ENCODE results near the gene MRPL27. TPM values are rescaled to one million over a fixed set of nuclear protein-coding genes. Genes with fewer than 3 reads are reported as not detected.

Gene MRPL27
- total RNA-seq, 4 donors from 2014 or later = 33.6 to 58.8 (median 48.1) TPM

- intact Hi-C loops (cut with DNase I) = no loop called here
- peaks cover 22 to 73% (median 64%) of the 10 kb centered on the region in 4 donors for H3K36me3 ChIP-seq
- no peak overlapping the region for H3K27ac ChIP-seq (replicated peaks in 1 of 4)
- 100% methylated on average over 1 of the region's 9 CpGs for WGBS
- DNase-seq (ENCODE audit: extremely low spot score) = no peak
- TF ChIP-seq POLR2A (IDR thresholded peaks at IDR 0.05; ENCODE audit: low read depth) = no peak
- TF ChIP-seq CTCF (IDR thresholded peaks at IDR 0.05) = no peak
- TF ChIP-seq POLR2AphosphoS5 (IDR thresholded peaks at IDR 0.05) = no peak
- no peak for TF ChIP-seq EP300 (IDR thresholded peaks at IDR 0.05)
- H3K4me3 ChIP-seq = no peak overlapping the region
- no peaks in the 10 kb centered on the region for H3K27me3 ChIP-seq
- no peaks in the 10 kb centered on the region for H3K9me3 ChIP-seq
- peaks cover 7 to 30% (median 21%) of the 10 kb centered on the region in 4 donors for H3K4me1 ChIP-seq
These were observed 8.3 kb downstream of the MRPL27 start for GRCh38 chr17:50364715-50365114.

GRCh38 chr17:50364061-50364458 lies 8.9 kb downstream of the MRPL27 start:
- no peak for TF ChIP-seq CTCF (IDR thresholded peaks at IDR 0.05)
- no peak for DNase-seq (ENCODE audit: extremely low spot score)
- Histone ChIP-seq H3K27me3 (no peaks in the 10 kb centered on the region), H3K4me3 (no peak overlapping the region), H3K4me1 (peaks cover 7 to 30% (median 21%) of the 10 kb centered on the region in 4 donors), H3K36me3 (peaks cover 16 to 73% (median 65%) of the 10 kb centered on the region in 4 donors), H3K9me3 (no peaks in the 10 kb centered on the region), H3K27ac (replicated peaks in 1 of 4) (no peak overlapping the region)
- 63% methylated on average over 4 of the region's 4 CpGs for WGBS
- intact Hi-C loops (cut with DNase I) = no loop called here

GRCh38 chr17:50363217-50364060 lies 9.5 kb downstream of the MRPL27 start:
- Histone ChIP-seq H3K9me3 (no peaks in the 10 kb centered on the region), H3K4me1 (peaks cover 7 to 30% (median 21%) of the 10 kb centered on the region in 4 donors), H3K27ac (replicated peaks in 1 of 4) (no peak overlapping the region), H3K27me3 (no peaks in the 10 kb centered on the region), H3K36me3 (peaks cover 19 to 73% (median 64%) of the 10 kb centered on the region in 4 donors), H3K4me3 (no peak overlapping the region)
- intact Hi-C loops (cut with DNase I) = no loop called here
- no peak for DNase-seq (ENCODE audit: extremely low spot score)
- 38% methylated on average over 8 of the region's 8 CpGs for WGBS
- TF ChIP-seq POLR2A (IDR thresholded peaks at IDR 0.05; ENCODE audit: low read depth) (no peak), POLR2AphosphoS5 (IDR thresholded peaks at IDR 0.05) (no peak), EP300 (IDR thresholded peaks at IDR 0.05) (no peak), CTCF (IDR thresholded peaks at IDR 0.05) (no peak)

- H3K4me1 ChIP-seq = peaks cover 7 to 30% (median 21%) of the 10 kb centered on the region in 4 donors
- no peaks in the 10 kb centered on the region for H3K27me3 ChIP-seq
- no peak for TF ChIP-seq POLR2AphosphoS5 (IDR thresholded peaks at IDR 0.05)
- no peak overlapping the region for H3K27ac ChIP-seq (replicated peaks in 1 of 4)
- H3K36me3 ChIP-seq = peaks cover 20 to 73% (median 64%) of the 10 kb centered on the region in 4 donors
- no peaks in the 10 kb centered on the region for H3K9me3 ChIP-seq
- intact Hi-C loops (cut with DNase I) = no loop called here
- 81% methylated on average over 7 of the region's 7 CpGs for WGBS
- DNase-seq (ENCODE audit: extremely low spot score) = no peak
- no peak overlapping the region for H3K4me3 ChIP-seq
These were observed 10.3 kb downstream of the MRPL27 start for GRCh38 chr17:50362661-50363060.

GRCh38 chr17:50361561-50362480 lies 11.2 kb downstream of the MRPL27 start:
- WGBS = 39% methylated on average over 11 of the region's 11 CpGs
- intact Hi-C loops (cut with DNase I) = no loop called here
- Histone ChIP-seq H3K4me3 (no peak overlapping the region), H3K9me3 (no peaks in the 10 kb centered on the region), H3K27me3 (no peaks in the 10 kb centered on the region), H3K36me3 (peaks cover 20 to 73% (median 63%) of the 10 kb centered on the region in 4 donors), H3K4me1 (peaks cover 7 to 30% (median 21%) of the 10 kb centered on the region in 4 donors), H3K27ac (replicated peaks in 1 of 4) (peak overlapping the region in 1 of 4 donors; percentile 42)
- no peak for DNase-seq (ENCODE audit: extremely low spot score)
- TF ChIP-seq CTCF (IDR thresholded peaks at IDR 0.05) = peak; percentile 54 to 74 (median 57)
- TF ChIP-seq POLR2AphosphoS5 (IDR thresholded peaks at IDR 0.05) = peak in 1 of 2 donors; percentile 45
- TF ChIP-seq POLR2A (IDR thresholded peaks at IDR 0.05; ENCODE audit: low read depth) = no peak
- no peak for TF ChIP-seq EP300 (IDR thresholded peaks at IDR 0.05)

Measured in esophagus muscularis mucosa (tissue), 4 donors.